Measurements from ENCODE around the gene CUL3. TPM values are rescaled to one million over a fixed set of nuclear protein-coding genes. Genes with fewer than 3 reads are reported as not detected.

CUL3 gene
- total and polyA plus RNA-seq, 8 donors = 6.1 to 155 (median 53.2) TPM

DNA sequence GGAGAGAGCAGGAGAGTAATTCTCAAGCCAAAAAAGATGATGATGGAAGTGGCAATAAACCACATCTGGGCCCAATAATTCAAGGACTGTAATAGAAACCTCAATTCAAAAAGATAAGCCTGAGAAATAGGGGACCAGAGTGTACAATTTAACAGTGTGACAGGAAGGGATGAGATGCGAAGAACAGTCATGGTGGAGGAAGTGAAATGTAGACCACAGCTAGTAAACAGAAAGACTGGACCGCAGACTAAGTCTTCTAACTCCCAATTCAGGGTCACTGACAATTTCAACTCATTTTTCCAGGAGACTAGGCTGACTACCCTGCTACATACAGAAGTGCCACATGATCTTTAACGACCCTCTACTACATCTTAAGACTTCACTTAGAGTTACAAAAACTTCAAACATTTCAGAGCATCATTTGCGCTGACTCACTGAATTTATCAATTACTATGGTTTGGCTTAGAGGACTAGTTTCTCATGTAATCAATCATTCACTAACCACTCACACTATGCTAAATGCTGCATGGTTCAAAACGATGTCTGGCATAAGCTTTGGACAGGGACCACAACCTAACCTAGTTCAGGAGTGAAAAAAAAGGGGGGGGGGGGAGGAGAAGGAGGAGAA is 9.0 kb downstream of the CUL3 start:
- Histone ChIP-seq H3K27ac (no peak overlapping the region), H3K9me3 (no peaks in the 10 kb centered on the region), H3K27me3 (no peaks in the 10 kb centered on the region), H3K4me1 (peaks cover 42 to 99% (median 75%) of the 10 kb centered on the region in 4 donors), H3K4me3 (no peak overlapping the region), H3K36me3 (no peaks in the 10 kb centered on the region)
- DNase-seq = no peak
- TF ChIP-seq POLR2AphosphoS5 (IDR thresholded peaks at IDR 0.05) (no peak), EP300 (IDR thresholded peaks at IDR 0.05) (no peak), POLR2A (IDR thresholded peaks at IDR 0.05) (no peak)
- TF ChIP-seq, protein P1, sequence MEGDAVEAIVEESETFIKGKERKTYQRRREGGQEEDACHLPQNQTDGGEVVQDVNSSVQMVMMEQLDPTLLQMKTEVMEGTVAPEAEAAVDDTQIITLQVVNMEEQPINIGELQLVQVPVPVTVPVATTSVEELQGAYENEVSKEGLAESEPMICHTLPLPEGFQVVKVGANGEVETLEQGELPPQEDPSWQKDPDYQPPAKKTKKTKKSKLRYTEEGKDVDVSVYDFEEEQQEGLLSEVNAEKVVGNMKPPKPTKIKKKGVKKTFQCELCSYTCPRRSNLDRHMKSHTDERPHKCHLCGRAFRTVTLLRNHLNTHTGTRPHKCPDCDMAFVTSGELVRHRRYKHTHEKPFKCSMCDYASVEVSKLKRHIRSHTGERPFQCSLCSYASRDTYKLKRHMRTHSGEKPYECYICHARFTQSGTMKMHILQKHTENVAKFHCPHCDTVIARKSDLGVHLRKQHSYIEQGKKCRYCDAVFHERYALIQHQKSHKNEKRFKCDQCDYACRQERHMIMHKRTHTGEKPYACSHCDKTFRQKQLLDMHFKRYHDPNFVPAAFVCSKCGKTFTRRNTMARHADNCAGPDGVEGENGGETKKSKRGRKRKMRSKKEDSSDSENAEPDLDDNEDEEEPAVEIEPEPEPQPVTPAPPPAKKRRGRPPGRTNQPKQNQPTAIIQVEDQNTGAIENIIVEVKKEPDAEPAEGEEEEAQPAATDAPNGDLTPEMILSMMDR (IDR thresholded peaks at IDR 0.05) = no peak
- intact Hi-C loops (cut with DNase I; ENCODE audit: low total_unique reads) = no loop called here
- 67 to 73% (median 70%) methylated on average over 5 of the region's 5 CpGs for WGBS, 5 donors

DNA sequence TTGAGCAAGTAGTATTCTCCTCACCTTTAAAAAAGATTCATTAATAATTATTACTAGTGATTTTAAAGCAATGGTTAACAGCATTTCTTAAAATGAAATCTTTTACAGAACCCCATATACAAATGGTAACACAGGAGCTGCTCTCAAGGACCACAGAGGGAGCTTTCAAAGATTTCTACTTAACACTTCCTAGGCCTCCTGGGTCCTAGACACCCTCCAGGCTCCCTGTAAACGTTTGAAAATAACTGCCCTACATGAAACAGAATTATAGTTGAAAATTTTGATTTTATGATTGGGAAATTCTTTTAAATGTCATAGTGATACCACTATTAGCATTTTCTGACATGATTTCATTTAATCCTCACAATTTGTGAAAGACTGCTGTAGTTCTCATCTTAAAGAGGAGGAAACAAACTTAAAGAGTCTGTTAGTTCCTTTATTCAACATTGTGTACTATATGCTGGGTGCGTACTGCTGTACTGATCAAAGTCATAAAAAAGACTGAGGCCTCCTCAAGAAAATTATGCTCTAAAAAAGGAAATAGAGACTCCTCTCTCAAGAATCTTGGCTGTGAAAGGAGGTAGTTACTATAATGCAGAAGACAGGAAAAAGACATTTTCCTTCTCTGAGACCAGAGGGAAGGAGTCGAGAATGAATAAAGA is 10.6 kb downstream of the CUL3 start:
- Histone ChIP-seq H3K9me3 (no peaks in the 10 kb centered on the region), H3K27me3 (no peaks in the 10 kb centered on the region), H3K27ac (no peak overlapping the region), H3K4me3 (no peak overlapping the region), H3K4me1 (peaks cover 43 to 99% (median 73%) of the 10 kb centered on the region in 4 donors), H3K36me3 (no peaks in the 10 kb centered on the region)
- intact Hi-C loops (cut with DNase I; ENCODE audit: low total_unique reads) = no loop called here
- WGBS, 5 donors = 29 to 35% (median 33%) methylated on average over 3 of the region's 3 CpGs
- TF ChIP-seq, protein P1 (IDR thresholded peaks at IDR 0.05) = no peak
- TF ChIP-seq POLR2AphosphoS5 (IDR thresholded peaks at IDR 0.05) (no peak), POLR2A (IDR thresholded peaks at IDR 0.05) (no peak), EP300 (IDR thresholded peaks at IDR 0.05) (no peak)
- DNase-seq = no peak

DNA sequence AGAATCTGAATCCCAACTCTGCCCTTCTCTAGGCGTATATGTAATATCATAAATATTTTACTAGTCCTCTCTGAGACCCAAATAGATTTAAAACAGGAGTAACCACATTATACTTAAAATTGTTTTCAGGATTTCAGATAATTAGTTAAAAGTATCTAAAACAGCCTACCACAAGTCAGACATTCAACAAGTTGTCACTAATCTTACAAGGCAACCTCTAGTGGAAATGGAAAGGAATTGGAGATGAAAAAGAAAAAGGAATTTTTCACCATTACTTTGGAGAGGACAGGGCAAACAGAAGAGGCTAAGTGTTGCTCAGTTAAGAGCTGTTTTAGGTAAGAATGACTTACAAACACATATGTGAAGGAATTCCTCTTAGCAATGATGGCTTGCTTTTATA is 11.4 kb downstream of the CUL3 start:
- Histone ChIP-seq H3K9me3 (no peaks in the 10 kb centered on the region), H3K4me3 (no peak overlapping the region), H3K36me3 (no peaks in the 10 kb centered on the region), H3K4me1 (peaks cover 42 to 99% (median 73%) of the 10 kb centered on the region in 4 donors), H3K27me3 (no peaks in the 10 kb centered on the region), H3K27ac (no peak overlapping the region)
- no peak for DNase-seq
- no peak for TF ChIP-seq POLR2A (IDR thresholded peaks at IDR 0.05)
- TF ChIP-seq, protein P1 (IDR thresholded peaks at IDR 0.05) = no peak
- no peak for TF ChIP-seq EP300 (IDR thresholded peaks at IDR 0.05)
- WGBS, 5 donors = 85 to 93% (median 90%) methylated on average over 1 of the region's 1 CpG
- intact Hi-C loops (cut with DNase I; ENCODE audit: low total_unique reads) = no loop called here

DNA sequence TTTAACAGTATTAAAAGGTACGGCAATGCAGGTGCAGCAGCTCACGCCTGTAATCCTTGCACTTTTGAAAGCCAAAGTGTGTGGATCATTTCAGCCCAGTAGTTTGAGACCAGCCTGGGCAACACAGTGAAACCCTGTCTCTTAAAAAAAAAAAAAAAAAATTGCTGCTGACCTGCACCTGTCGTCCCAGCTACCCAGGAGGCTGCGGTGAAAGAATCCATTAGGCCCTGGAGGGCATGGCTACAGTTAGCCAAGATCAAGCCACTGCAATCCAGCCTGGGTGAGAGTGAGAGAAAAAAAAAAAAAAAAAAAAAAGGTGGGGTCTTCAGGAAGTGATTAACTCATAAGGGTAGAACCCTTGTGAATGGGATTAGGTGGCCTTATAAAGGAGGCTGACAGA is 12.8 kb downstream of the CUL3 start:
- H3K27me3 ChIP-seq = no peaks in the 10 kb centered on the region
- no peaks in the 10 kb centered on the region for H3K36me3 ChIP-seq
- DNase-seq = no peak
- no peak overlapping the region for H3K4me3 ChIP-seq
- H3K9me3 ChIP-seq = no peaks in the 10 kb centered on the region
- H3K4me1 ChIP-seq = peaks cover 42 to 99% (median 73%) of the 10 kb centered on the region in 4 donors
- intact Hi-C loops (cut with DNase I; ENCODE audit: low total_unique reads) = no loop called here
- no peak overlapping the region for H3K27ac ChIP-seq
- TF ChIP-seq, protein P1 (IDR thresholded peaks at IDR 0.05) = no peak
- TF ChIP-seq POLR2AphosphoS5 (IDR thresholded peaks at IDR 0.05) (no peak), POLR2A (IDR thresholded peaks at IDR 0.05) (no peak), EP300 (IDR thresholded peaks at IDR 0.05) (no peak)
- whole genome bisulfite sequencing, 5 donors = 78 to 86% (median 80%) methylated on average over 4 of the region's 4 CpGs

Data from stomach (tissue), 9 donors.